Dedifferentiated amniotic fluid mesenchymal stem cell (primary cell): ENCODE measurements around the gene MRPL50.
"Not testable (repeated sequence)": the region's sequence is repeated elsewhere in the genome, so short reads cannot be mapped to it uniquely, and the experiment has no call there.

Experiments used
- DNase-seq: peaks from one replicate; pipeline ENCODE4 v3.0.0-alpha.2; 2016; ENCODE audit errors: extremely low spot score

Gene MRPL50

DNA sequence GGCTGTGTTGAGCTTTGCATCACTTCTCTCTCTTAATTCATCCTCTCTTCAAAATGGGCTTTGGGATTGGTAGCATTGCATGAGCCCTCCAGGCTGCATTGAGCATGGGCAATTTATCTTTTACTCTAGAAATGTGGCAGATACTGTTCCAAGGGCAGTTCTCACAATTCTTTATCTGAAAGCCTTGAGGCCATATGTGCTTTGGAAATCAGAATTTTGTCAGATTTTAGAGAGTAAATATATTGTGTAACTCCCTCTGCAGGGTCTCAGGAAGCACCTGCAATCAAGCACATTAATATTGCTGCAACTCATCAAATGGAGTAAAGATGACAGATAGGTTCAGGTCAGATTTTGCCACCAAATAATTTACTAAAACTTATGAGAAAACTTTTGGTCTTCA is 19.6 kb upstream of the MRPL50 start:
- DNase-seq = no peak

DNA sequence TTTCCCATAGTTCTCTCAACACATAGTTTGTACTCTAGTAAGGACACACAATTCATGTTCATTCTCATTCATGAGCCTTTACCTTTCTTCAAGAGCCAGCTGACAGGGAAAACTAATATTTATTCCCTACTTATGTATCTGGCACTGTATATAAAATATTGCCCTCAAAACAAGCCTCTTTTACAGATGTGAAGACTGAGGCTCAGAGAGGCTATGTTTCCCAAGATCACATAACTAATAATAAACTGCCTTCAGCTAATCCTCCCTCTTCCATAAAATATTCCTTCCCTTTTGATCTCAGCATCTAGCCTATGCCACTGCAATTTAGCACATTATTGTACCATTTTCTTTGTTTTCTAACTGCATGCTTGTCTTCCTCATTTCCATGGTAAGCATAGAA is 19.0 kb upstream of the MRPL50 start:
- no peak for DNase-seq

DNA sequence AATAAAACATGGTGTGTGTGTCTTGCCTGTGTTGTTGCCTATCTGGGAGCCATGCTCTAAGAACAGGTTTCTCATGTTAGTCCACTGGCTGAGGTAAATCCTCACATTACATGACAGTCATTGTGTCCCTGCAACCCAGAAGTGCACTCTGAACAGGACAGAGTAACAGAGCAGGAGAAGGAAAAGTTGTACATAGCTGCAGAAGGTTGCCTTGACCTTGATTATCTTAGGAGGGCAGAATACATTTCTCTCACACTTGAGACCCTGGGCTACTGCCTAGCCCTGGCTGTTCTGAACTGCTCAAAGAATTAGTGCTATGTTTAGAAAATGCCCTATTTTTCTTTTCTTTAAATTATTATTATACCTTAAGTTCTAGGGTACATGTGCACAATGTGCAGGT is 17.2 kb upstream of the MRPL50 start:
- DNase-seq = no peak

DNA sequence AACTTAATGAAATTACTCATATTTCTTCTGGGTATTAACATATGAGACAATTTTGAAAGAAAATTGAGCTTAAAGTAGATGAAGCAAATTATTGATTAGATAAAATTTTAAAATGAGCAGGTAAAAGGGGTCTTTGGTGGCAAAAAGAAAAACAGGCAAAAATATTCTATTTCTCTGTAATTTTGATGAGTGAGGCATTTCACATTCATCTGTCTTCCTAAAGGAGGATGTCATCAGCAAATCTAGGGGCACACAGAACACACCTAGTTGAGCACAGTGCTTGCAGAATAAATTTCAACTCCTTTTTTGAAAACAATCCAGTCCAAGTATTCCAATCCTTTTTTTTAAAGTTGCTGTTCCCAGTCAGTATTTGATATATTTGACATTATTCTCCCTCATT is 16.4 kb upstream of the MRPL50 start:
- DNase-seq = no peak

DNA sequence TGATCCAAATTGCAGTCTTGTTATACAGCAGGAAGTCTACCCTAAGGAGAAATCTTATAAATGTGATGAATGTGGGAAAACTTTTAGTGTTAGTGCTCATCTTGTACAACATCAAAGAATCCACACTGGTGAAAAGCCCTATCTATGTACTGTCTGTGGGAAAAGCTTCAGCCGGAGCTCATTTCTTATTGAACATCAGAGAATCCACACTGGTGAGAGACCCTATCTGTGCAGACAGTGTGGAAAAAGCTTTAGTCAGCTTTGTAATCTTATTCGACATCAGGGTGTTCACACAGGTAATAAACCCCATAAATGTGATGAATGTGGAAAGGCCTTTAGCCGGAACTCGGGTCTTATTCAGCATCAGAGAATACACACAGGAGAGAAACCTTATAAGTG is 10.7 kb upstream of the MRPL50 start:
- no peak for DNase-seq

DNA sequence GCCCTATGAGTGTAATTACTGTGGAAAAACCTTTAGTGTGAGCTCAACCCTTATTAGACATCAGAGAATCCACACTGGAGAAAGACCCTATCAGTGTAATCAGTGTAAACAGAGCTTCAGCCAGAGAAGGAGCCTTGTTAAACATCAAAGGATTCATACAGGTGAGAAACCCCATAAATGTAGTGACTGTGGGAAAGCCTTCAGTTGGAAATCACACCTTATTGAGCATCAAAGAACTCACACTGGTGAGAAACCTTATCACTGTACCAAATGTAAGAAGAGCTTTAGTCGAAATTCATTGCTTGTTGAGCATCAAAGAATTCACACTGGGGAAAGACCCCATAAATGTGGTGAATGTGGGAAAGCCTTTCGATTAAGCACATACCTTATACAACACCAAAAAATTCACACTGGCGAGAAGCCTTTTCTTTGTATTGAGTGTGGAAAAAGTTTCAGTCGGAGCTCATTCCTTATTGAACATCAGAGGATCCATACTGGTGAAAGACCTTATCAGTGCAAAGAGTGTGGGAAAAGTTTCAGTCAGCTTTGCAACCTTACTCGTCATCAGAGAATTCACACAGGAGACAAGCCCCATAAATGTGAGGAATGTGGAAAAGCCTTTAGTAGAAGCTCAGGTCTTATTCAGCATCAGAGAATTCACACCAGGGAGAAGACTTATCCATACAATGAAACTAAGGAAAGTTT is 10.1 kb upstream of the MRPL50 start:
- DNase-seq = no peak

DNA sequence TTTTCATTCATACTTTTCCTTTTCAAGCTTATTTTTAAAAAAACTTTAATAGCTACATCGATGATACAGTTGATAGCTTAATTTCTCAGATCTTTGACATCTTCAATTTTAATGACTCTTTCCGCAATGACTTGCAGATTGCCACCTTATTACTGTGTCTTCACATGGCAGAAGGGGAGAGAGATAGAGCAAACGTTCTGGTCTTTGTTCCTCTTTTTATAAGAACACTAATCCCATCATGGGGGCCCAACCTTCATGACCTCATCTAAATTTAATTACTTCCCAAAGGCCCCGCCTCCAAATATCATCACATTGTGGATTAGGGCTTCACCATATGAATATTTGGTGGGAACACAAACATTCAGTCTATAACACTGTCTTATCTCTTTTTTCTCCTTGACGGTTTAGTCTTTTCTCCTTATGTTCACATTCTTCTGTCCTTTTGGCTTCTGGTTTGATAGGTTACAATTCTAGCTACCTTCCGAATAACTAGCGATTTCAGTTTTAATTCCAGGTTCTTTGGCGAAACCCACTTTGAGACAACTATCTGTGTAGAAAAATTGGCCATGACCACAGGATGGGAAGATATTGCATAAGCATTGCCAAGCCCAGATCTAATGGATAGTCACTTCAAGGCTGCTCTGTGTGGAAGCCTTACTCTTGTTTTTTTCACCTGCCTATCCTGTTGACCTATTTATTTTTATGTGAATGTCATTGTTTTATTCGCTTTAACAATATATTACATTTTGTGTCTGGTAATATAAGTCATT is 5.3 kb upstream of the MRPL50 start:
- DNase-seq = no peak

DNA sequence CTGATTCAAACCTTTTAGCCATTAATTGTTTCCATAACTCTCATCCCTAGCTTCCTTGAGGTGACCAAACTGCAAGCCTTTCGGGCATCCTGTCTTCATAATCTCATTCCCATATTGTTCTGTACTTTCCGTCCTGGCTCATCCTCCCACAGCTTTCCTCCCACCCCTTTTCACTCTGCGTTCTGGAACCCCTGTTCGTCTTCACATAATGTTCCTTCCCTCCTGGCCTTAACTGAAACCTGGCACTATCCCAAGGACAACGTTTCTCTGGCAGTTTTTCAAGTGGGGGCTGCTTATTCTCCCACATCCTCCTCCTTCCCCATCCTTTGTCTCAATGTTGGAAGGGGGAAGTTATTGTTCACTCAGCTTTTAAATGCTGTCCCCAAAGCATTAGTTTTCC is 1.7 kb upstream of the MRPL50 start:
- no peak for DNase-seq

- DNase-seq = no peak
Observed at GRCh38 chr9:101399643-101399970, 1.2 kb upstream of the MRPL50 start.

GRCh38 chr9:101398930-101399642 is 668 bp upstream of the MRPL50 start:
- no peak for DNase-seq

DNA sequence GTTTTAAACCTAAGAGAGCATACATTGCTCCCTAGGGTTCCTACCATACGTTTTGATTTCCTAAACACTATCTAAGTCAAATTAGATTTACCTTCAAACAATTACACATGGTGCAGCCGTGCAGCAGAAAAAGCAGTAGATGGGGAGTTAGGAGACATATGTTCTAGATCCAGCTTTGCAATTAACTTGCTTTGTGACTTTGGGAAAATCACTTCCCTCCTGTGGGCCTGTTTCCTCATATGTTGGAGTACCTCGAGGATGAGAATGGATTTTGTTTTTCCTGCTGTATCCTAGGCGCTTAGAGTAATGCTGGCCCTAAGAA is 711 bp downstream of the MRPL50 start:
- DNase-seq = no peak

GRCh38 chr9:101394687-101395086 is 3.7 kb downstream of the MRPL50 start:
- no peak for DNase-seq

DNA sequence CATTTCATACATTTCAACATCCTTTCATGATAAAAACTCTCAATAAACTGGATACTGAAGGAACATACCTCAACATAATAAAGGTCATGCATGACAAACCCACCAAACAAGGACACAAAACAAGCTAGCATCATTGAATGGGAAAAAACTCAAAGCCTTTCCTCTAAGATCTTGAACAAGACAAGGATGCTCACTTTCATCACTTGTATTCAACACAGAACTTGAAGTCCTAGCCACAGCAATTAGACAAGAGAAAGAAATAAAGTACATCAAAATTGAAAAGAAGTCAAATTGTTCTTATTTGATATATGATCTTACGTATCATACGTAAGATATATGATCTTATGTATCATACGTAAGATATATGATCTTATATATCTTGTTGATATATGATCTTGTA is 5.3 kb downstream of the MRPL50 start:
- DNase-seq = no peak

GRCh38 chr9:101388507-101388993 is 9.9 kb downstream of the MRPL50 start:
- DNase-seq = no peak

DNA sequence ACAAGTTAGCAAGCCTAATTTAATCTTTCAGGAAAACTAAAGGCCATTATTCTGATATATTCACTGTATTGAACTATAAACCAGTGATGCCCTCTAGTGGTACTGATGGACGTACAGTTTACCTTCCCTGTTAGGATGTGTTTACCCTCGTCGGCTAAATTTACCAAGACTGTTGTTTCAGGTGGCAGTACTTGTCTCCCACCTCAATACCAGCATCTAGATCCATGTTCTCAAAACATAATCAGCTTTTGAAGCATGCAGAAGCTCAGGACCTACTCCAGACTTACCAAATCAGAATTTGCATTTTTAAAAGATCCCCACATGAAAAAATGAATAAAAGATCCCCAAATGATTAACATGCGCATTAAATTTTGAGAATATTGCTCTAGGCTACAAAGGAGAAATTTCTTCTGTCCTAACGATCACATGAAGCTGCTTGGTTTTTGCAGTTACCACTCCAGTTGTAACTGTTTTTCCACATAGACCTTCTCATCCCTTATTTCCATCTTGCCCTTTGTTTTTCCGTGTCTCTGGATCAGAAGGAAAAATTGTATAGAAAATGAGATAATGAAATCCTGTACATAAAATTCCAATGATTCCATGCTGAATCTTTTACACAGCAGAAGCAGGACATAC is 10.4 kb downstream of the MRPL50 start:
- DNase-seq = peak; percentile 44

- DNase-seq = not testable (repeated sequence)
Observed at GRCh38 chr9:101384873-101385536, 13.4 kb downstream of the MRPL50 start, which contains the start of gene BAAT. Gene BAAT (minus strand): TSS chr9:101385006. CDS start chr9:101371404, 13,602 bp downstream.

DNA sequence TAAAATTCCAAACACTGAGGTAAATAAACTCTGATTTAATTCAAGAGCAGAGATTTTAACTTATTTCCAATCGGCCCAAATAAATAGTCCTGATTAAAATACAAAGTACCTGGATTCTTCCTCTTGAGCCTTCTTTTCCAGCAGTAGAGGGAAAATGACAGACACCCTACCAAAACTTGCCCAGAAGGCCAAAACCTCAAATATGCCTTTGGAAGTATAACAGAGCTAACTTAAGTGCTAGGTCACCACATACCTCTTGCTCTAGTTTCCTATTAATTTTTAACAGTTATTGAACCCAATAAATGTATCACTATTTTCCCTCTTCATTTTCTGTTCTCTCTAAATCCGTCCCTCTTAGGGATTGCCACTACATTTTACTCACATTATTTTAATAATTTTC is 15.1 kb downstream of the MRPL50 start:
- DNase-seq = no peak

GRCh38 chr9:101381833-101382342 is 16.5 kb downstream of the MRPL50 start:
- no peak for DNase-seq

DNA sequence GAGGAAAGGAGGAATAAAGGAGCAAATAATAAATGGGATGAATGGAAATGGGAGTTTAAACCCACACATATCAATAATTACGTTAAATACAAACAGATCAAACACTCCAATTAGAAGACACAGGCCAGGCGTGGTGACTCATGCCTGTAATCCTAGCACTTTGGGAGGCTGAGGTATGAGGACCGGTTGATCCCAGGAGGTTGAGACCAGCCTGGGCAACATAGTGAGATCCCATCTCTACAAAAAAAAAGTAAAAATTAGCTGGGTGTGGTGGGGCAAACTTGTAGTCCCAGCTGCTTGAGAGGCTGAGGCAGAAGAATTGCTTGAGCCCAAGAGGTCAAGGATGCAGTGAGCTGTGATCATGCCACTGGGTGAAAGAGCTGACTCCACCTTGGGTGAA is 17.3 kb downstream of the MRPL50 start:
- no peak for DNase-seq

DNA sequence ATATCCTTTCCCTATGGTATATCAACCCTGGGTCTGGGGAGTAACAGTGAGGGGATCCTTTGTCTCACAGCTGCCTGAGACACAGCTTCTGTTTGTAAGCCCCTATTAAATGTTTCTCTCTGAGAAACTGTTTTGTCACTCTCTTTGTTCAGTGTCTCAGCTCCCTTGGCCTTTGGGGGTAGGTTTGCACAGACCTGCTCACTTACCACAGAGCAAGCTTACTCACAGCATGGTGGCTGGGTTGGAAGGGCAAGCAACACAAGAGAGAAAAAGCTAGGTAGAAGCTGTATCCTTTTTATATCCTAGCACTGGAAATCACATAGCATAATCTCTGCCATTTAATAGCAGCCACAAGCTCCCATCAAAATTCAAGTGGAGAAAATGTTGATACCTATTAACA is 18.1 kb downstream of the MRPL50 start:
- DNase-seq = no peak

DNA sequence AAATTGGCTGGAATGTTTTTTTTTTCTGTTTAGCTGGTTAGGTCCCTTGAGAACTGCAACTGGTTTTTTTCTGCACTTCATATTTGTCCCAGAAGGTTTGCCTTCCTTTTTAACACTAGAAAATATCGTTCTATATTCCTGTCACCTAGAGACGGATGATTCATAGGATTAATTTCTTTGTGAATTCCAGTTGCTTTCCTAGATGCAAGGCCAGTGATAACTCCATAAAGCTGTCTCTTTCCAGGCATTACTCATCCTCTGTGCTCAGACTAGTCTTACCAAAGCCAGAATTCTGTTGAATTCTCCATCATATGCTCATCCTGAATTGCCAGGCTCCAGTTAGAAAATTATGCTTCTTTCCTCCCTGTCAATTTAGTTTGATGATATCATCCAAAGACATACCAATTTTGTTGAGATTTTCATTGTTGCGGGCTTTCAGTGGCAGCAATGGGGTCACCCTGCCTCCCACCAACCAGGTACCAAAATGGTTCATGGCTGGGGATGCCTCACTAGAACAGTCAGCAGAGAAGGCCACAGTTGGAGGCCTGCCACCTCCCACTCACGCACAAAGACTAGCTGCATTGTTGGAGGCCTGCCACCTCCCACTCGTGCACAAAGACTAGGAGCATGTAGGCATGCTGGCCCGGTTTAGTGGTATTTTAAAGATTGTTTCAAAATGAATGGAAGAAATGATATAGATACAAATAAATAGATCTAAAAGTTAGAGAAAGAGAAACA is 22.1 kb downstream of the MRPL50 start:
- DNase-seq = no peak
